ENCODE measurements around the gene CHRNA1.
"Not testable (repeated sequence)": the region's sequence is repeated elsewhere in the genome, so short reads cannot be mapped to it uniquely, and the experiment has no call there.

CHRNA1 gene

DNA sequence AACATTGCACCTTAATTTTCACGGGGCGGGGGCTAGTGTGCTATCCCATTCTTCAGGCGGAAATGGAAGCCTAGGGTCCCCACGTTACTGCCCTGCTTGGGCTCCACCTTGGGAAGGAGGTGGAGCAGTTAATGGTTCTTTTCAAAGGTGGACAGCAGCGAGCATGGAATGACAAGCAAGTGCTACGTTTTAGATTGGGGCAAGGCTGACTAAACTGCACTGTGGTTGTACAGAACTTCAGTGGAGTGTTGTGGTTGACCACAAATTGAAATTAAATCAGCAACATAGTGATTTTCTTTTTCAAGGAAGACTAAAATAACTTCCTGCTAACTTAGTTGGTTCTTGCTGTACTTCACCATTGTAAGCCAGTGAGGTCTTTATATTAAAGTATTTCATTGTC lies 47.0 kb downstream of the CHRNA1 start:
- Histone ChIP-seq H3K4me1 (no peaks in the 10 kb centered on the region), H3K36me3 (no peaks in the 10 kb centered on the region), H3K9me3 (no peaks in the 10 kb centered on the region), H3K4me3 (ENCODE audit: low read depth, low read length) (no peak overlapping the region), H3K27me3 (no peaks in the 10 kb centered on the region)
- no peak for DNase-seq
- TF ChIP-seq, protein P1, sequence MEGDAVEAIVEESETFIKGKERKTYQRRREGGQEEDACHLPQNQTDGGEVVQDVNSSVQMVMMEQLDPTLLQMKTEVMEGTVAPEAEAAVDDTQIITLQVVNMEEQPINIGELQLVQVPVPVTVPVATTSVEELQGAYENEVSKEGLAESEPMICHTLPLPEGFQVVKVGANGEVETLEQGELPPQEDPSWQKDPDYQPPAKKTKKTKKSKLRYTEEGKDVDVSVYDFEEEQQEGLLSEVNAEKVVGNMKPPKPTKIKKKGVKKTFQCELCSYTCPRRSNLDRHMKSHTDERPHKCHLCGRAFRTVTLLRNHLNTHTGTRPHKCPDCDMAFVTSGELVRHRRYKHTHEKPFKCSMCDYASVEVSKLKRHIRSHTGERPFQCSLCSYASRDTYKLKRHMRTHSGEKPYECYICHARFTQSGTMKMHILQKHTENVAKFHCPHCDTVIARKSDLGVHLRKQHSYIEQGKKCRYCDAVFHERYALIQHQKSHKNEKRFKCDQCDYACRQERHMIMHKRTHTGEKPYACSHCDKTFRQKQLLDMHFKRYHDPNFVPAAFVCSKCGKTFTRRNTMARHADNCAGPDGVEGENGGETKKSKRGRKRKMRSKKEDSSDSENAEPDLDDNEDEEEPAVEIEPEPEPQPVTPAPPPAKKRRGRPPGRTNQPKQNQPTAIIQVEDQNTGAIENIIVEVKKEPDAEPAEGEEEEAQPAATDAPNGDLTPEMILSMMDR (IDR thresholded peaks at IDR 0.05; ENCODE audit: low read depth, low read length), result no peak

DNA sequence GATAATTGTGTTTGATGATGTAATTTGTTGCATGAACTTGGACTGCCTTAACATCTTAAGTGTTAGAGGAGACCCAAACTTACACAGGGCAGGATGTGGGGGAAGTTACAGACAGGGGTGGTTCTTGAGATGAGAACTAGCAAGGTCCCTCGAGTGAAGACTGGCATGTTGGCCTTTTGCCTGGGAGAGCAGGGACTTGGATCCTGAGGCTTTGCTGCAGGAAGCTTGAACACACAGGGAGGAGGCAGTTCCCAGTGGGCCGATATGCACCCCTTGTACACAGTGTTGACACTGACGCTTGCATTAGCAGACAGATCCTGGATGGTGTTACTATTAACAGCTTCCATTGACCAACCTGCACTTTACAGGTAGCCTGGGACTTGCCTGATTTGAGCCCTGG lies 47.5 kb downstream of the CHRNA1 start:
- no peak overlapping the region for H3K4me3 ChIP-seq (ENCODE audit: low read depth, low read length)
- no peaks in the 10 kb centered on the region for H3K9me3 ChIP-seq
- no peaks in the 10 kb centered on the region for H3K36me3 ChIP-seq
- no peaks in the 10 kb centered on the region for H3K4me1 ChIP-seq
- TF ChIP-seq, protein P1 (IDR thresholded peaks at IDR 0.05; ENCODE audit: low read depth, low read length), result no peak
- DNase-seq, result no peak
- H3K27me3 ChIP-seq, result no peaks in the 10 kb centered on the region

- no peak overlapping the region for H3K4me3 ChIP-seq (ENCODE audit: low read depth, low read length)
- TF ChIP-seq, protein P1 (IDR thresholded peaks at IDR 0.05; ENCODE audit: low read depth, low read length), result no peak
These were observed 50.6 kb downstream of the CHRNA1 start for GRCh38 chr2:174713686-174714085.

DNA sequence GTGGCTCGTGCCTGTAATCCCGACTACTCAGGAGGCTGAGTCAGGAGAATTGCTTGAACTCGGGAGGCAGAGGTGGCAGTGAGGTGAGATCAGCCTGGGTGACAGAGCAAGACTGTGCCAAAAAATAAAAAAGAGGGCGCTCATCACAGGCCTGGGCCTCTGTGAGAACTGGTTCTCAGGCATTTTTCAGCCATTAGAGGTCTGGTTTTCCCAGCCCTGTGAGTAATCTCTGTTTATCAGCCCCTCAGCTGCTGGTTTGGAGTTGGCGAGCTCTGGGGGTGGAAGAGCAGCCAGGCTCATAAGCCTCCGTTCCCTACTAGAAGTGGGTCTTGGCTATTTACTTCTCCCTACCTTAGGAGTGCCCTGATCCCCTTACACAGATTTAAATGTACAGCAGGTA lies 53.1 kb downstream of the CHRNA1 start:
- H3K36me3 ChIP-seq, result no peaks in the 10 kb centered on the region
- H3K4me3 ChIP-seq (ENCODE audit: low read depth, low read length), result no peak overlapping the region
- H3K4me1 ChIP-seq, result no peaks in the 10 kb centered on the region
- TF ChIP-seq, protein P1 (IDR thresholded peaks at IDR 0.05; ENCODE audit: low read depth, low read length), result no peak
- H3K9me3 ChIP-seq, result no peaks in the 10 kb centered on the region
- H3K27me3 ChIP-seq, result no peaks in the 10 kb centered on the region
- DNase-seq, result peak; percentile 24

More at GRCh38 chr2:174713686-174714085, 50.6 kb downstream of the CHRNA1 start:
- H3K4me1 ChIP-seq, result no peaks in the 10 kb centered on the region
- H3K36me3 ChIP-seq, result no peaks in the 10 kb centered on the region
- H3K9me3 ChIP-seq, result no peaks in the 10 kb centered on the region
- H3K27me3 ChIP-seq, result no peaks in the 10 kb centered on the region
- DNase-seq, result no peak

GRCh38 chr2:174709416-174710004 lies 54.8 kb downstream of the CHRNA1 start:
- not testable (repeated sequence) for H3K4me1 ChIP-seq; H3K9me3 ChIP-seq; H3K36me3 ChIP-seq; DNase-seq; H3K27me3 ChIP-seq; H3K4me3 ChIP-seq (ENCODE audit: low read depth, low read length)

DNA sequence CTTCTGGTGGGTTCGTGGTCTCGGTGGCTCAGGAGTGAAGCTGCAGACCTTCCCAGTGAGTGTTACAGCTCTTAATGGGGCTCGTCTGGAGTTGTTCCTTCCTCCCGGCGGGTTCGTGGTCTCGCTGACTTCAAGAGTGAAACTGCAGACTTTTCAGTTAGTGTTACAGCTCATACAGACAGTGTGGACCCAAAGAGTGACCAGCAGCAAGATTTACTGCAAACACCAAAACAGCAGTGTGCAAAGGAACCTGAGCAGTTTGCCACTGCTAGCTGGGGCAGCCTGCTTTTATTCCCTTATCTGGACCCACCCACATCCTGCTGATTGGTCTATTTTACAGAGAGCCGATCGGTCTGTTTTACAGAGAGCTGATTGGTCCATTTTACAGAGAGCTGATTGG lies 55.6 kb downstream of the CHRNA1 start:
- DNase-seq, result no peak
- H3K27me3 ChIP-seq, result no peaks in the 10 kb centered on the region
- H3K4me1 ChIP-seq, result no peaks in the 10 kb centered on the region
- no peaks in the 10 kb centered on the region for H3K36me3 ChIP-seq
- no peak overlapping the region for H3K4me3 ChIP-seq (ENCODE audit: low read depth, low read length)
- TF ChIP-seq, protein P1 (IDR thresholded peaks at IDR 0.05; ENCODE audit: low read depth, low read length), result no peak
- no peaks in the 10 kb centered on the region for H3K9me3 ChIP-seq

GRCh38 chr2:174705321-174705720 lies 59.0 kb downstream of the CHRNA1 start:
- H3K36me3 ChIP-seq, result no peaks in the 10 kb centered on the region
- H3K9me3 ChIP-seq, result no peaks in the 10 kb centered on the region
- no peaks in the 10 kb centered on the region for H3K4me1 ChIP-seq
- no peaks in the 10 kb centered on the region for H3K27me3 ChIP-seq
- no peak for DNase-seq
- TF ChIP-seq, protein P1 (IDR thresholded peaks at IDR 0.05; ENCODE audit: low read depth, low read length), result no peak
- H3K4me3 ChIP-seq (ENCODE audit: low read depth, low read length), result no peak overlapping the region
